Ovary (tissue), 9 donors: ENCODE data around the gene CERT1. TPM values are rescaled to one million over a fixed set of nuclear protein-coding genes. Genes with fewer than 3 reads are reported as not detected.

Source experiments
- DNase-seq, 5 donors: peaks; one replicate each; pipeline ENCODE4 v3.0.0-alpha.2; 2019 to 2020
- H3K27ac ChIP-seq, 2 donors: fragments of 200-600 bp; one replicate each; pipeline versions ENCODE4 v1.5.1 to v1.8.0; 2019 to 2022
- H3K27me3 ChIP-seq: fragments of 200-600 bp; one replicate; pipeline ENCODE4 v1.8.0; 2022
- H3K36me3 ChIP-seq: fragments of 200-600 bp; sonication (generic); one replicate; pipeline ENCODE4 v1.5.1; 2019
- H3K4me1 ChIP-seq: one replicate; pipeline ENCODE4 v1.8.1; 2013; ENCODE audit warnings: mild to moderate bottlenecking, moderate library complexity; ENCODE audit not compliant: insufficient read depth
- H3K4me3 ChIP-seq: fragments of 200-600 bp; sonication (generic); one replicate; pipeline ENCODE4 v1.5.1; 2017
- H3K9me3 ChIP-seq, 2 donors: fragments of 200-600 bp in 1 of 2; sonication (generic) in 1 of 2; one replicate each; pipeline versions ENCODE4 v1.5.1 to v1.8.1; 2013 to 2019; ENCODE audit warnings: mild to moderate bottlenecking in 1 of 2, moderate library complexity in 1 of 2
- CTCF ChIP-seq, 3 donors: fragments of 450-650 bp in 2 of 3; fragments of 200-600 bp in 1 of 3; IDR thresholded peaks; one replicate each; pipeline versions ENCODE4 v1.5.1 to v1.8.0; 2016 to 2022; ENCODE audit warnings: antibody characterized with exemption in 3 of 3, mild to moderate bottlenecking in 1 of 3
- EP300 ChIP-seq: sonication (generic); formaldehyde crosslinking; IDR thresholded peaks from one replicate; pipeline ENCODE4 v1.6.1; 2017; ENCODE audit warnings: antibody characterized with exemption
- POLR2A ChIP-seq: fragments of 450-650 bp; IDR thresholded peaks from one replicate; pipeline ENCODE4 v1.6.1; 2017; ENCODE audit warnings: antibody characterized with exemption, mild to moderate bottlenecking, moderate library complexity
- WGBS, 3 donors: extraction: QIAGEN DNeasy Blood & Tissue Kit in 1 of 3; methylation state at CpG; one replicate each; pipeline versions ENCODE4 v1.1.5 to v1.1.7; 2013 to 2017; 5-methylcytosine and 5-hydroxymethylcytosine counted together
- intact Hi-C, 4 donors: fragments of 100-400 bp; cut with DNase I; formaldehyde crosslinking; loops; one replicate each; pipeline versions ENCODE4 v1.11.0 to v1.15.1; 2022 to 2023
- polyA plus RNA-seq, 2 donors: library from polyadenylated mRNA; stranded (reverse); fragments of 200-250 nt in 1 of 2; fragments of 350-450 nt in 1 of 2; fragmentation: Illumina TruSeq in 1 of 2; extraction: RNeasy Lipid Tissue Mini Kit (QIAGEN cat#74804) in 1 of 2; gene quantifications; one replicate each; pipeline ENCODE4 v1.2.3, GENCODE V29; 2013 to 2014
- total RNA-seq, 7 donors: library from RNA; depleted of rRNA in 2 of 7; stranded (reverse); fragments of >200 nt in 2 of 7; fragmentation: NEBNext Ultra II Directional in 3 of 7; extraction: Animal tissue kit (Norgen Biotek cat#: 25700) in 3 of 7; gene quantifications; one replicate each; pipeline versions ENCODE4 v1.1.0 to v1.2.4, GENCODE V29; 2016 to 2023
- donor health status: DM: no; HTN: no; CAD: no; lungs with moderate emphysema.
- donor health status: DM: no; HTN: no; CAD: no.
- donor health status: Bipolar disorder and iron deficiency.
- donor health status: DM: yes; HTN: yes; CAD: no.
- donor health status: DM: no; HTN: no; CAD: no.
- donor health status: DM: yes; HTN: yes; CAD: no.

CERT1 gene
- total and polyA plus RNA-seq, 9 donors = 19.1 to 41.8 (median 35.2) TPM

GRCh38 chr5:75553358-75553757 is 41.9 kb upstream of the CERT1 start:
- no peaks in the 10 kb centered on the region for H3K27me3 ChIP-seq
- no peaks in the 10 kb centered on the region for H3K4me1 ChIP-seq
- no peak overlapping the region for H3K27ac ChIP-seq
- H3K4me3 ChIP-seq = no peak overlapping the region
- no peaks in the 10 kb centered on the region for H3K36me3 ChIP-seq
- DNase-seq = no peak
- 93 to 99% (median 98%) methylated on average over 1 of the region's 1 CpG for WGBS, 3 donors
- intact Hi-C loops = no loop called here
- TF ChIP-seq EP300 (no peak), POLR2A (no peak), CTCF (IDR thresholded peaks at IDR 0.05) (no peak)
- no peaks in the 10 kb centered on the region for H3K9me3 ChIP-seq

- intact Hi-C loops = no loop called here
- WGBS, 3 donors = 93 to 96% (median 96%) methylated on average over 2 of the region's 2 CpGs
- DNase-seq = no peak
- no peak overlapping the region for H3K27ac ChIP-seq
- H3K4me3 ChIP-seq = no peak overlapping the region
- no peaks in the 10 kb centered on the region for H3K36me3 ChIP-seq
- no peak for TF ChIP-seq POLR2A
- TF ChIP-seq CTCF (IDR thresholded peaks at IDR 0.05) = no peak
- no peaks in the 10 kb centered on the region for H3K9me3 ChIP-seq
- no peaks in the 10 kb centered on the region for H3K4me1 ChIP-seq
- no peaks in the 10 kb centered on the region for H3K27me3 ChIP-seq
These were observed 41.3 kb upstream of the CERT1 start for GRCh38 chr5:75552764-75553163.

GRCh38 chr5:75551471-75551870 is 40.0 kb upstream of the CERT1 start:
- Histone ChIP-seq H3K27ac (no peak overlapping the region), H3K4me1 (no peaks in the 10 kb centered on the region), H3K27me3 (no peaks in the 10 kb centered on the region), H3K4me3 (no peak overlapping the region), H3K9me3 (no peaks in the 10 kb centered on the region), H3K36me3 (no peaks in the 10 kb centered on the region)
- intact Hi-C loops = no loop called here
- WGBS, 3 donors = 84 to 95% (median 88%) methylated on average over 3 of the region's 3 CpGs
- TF ChIP-seq CTCF (IDR thresholded peaks at IDR 0.05) (no peak), EP300 (no peak), POLR2A (no peak)
- no peak for DNase-seq

GRCh38 chr5:75550597-75550996 is 39.2 kb upstream of the CERT1 start:
- H3K4me1 ChIP-seq = no peaks in the 10 kb centered on the region
- H3K36me3 ChIP-seq = no peaks in the 10 kb centered on the region
- no peak for DNase-seq
- 100% methylated on average over 1 of the region's 1 CpG for WGBS, 3 donors
- no peak for TF ChIP-seq POLR2A
- TF ChIP-seq CTCF (IDR thresholded peaks at IDR 0.05) = no peak
- TF ChIP-seq EP300 = no peak
- H3K27ac ChIP-seq = no peak overlapping the region
- no peaks in the 10 kb centered on the region for H3K9me3 ChIP-seq
- H3K27me3 ChIP-seq = no peaks in the 10 kb centered on the region
- no peak overlapping the region for H3K4me3 ChIP-seq
- intact Hi-C loops = no loop called here

GRCh38 chr5:75547812-75548211 is 36.4 kb upstream of the CERT1 start:
- no peak overlapping the region for H3K27ac ChIP-seq
- no peak overlapping the region for H3K4me3 ChIP-seq
- H3K36me3 ChIP-seq = no peaks in the 10 kb centered on the region
- no peaks in the 10 kb centered on the region for H3K27me3 ChIP-seq
- no peaks in the 10 kb centered on the region for H3K9me3 ChIP-seq
- no peak for TF ChIP-seq CTCF (IDR thresholded peaks at IDR 0.05)
- no peak for TF ChIP-seq EP300
- no peak for TF ChIP-seq POLR2A
- H3K4me1 ChIP-seq = no peaks in the 10 kb centered on the region
- intact Hi-C loops = no loop called here
- WGBS, 3 donors = 88 to 98% (median 93%) methylated on average over 3 of the region's 3 CpGs
- DNase-seq = no peak
